HG03039 (cell line): Measurements from ENCODE around the gene SLC16A9.

Source experiments
- ATAC-seq: cut with Tn5 transposase; IDR thresholded peaks from one replicate; pipeline ENCODE4 v1.9.1; 2021; ENCODE audit warnings: mild to moderate bottlenecking, moderate library complexity; ENCODE audit not compliant: unreplicated experiment

Gene SLC16A9

DNA sequence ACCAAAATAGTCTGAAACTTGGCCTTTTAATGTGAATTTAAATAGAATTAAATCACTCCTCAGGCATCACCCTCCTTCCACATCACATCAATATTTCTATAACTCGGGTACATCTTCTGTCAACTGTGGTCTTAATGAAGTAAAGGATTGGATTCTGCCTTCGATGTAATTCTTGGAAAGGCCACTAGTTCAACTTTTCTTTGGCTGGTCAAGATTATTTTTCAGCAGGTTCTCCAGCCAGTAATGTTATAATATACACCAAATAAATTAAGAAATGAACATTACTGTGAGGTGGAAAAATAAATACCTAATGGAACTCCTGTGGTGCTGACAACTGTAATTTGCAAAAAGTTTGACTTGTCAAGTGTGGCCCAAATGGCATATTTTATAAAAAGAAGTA, 9.7 kb upstream of the SLC16A9 start:
- ATAC-seq, result no peak

GRCh38 chr10:59718257-59718656, 8.6 kb upstream of the SLC16A9 start:
- no peak for ATAC-seq

- no peak for ATAC-seq
Observed at GRCh38 chr10:59713196-59713821, 3.7 kb upstream of the SLC16A9 start.

DNA sequence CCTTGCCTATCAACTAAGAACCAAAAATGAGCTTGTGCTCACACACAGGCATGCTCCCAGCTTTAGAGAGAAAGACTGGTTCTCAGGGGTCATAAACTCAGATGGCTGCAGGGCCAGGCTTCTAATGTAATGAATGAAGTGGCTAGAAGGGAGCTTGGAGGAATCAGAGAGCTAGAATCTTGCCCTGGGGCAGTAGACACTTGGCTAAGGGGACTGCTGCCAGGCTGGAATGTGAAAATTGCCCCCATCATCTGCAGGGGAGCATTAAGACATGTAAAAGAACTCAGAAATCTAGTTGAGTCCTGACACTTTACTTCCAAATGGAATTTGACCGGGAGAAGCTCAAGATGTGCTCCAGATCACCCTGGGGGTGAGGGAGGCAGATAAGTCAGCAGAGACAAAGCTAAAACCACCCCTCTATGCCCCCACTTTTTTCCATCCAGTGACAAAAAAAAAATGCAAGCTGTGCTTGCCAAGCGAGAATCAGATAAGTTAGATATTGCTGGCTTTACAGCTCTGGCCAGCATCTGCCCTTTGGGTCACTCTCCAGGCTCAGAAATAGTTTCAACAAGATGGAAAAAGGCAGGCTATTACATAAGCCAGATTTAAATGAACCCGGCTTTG, 2.3 kb upstream of the SLC16A9 start:
- ATAC-seq, result no peak

DNA sequence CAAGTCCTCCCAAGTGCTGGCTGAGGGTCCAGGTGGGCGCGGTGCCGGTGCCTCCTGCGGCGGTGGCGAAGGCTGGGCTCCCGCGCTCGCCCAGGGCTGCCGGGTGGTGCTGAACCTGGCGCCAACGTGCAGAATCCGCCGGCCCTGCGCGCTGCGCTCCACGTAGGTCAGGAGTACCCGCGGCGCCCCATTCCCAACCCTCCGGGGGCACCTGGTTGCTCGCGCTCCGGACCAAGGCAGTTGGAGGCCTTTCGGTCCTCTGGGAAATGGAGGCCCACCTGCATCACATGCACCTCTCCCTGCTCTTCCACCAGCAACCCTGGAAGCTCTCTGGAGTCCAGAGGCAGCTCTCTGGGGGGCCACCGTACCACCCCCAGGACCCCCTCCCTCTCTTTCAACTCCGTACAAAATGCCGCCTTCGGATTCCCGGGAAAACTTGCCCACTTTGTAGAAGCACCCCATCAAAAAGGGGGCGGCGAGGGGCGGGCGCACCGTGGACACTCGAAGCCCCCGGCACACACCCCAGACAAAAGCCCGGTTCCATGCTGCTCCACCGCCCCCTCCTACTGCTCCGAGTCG, 745 bp downstream of the SLC16A9 start:
- no peak for ATAC-seq

- ATAC-seq, result no peak
Observed at GRCh38 chr10:59706851-59707797, 2.5 kb downstream of the SLC16A9 start.

DNA sequence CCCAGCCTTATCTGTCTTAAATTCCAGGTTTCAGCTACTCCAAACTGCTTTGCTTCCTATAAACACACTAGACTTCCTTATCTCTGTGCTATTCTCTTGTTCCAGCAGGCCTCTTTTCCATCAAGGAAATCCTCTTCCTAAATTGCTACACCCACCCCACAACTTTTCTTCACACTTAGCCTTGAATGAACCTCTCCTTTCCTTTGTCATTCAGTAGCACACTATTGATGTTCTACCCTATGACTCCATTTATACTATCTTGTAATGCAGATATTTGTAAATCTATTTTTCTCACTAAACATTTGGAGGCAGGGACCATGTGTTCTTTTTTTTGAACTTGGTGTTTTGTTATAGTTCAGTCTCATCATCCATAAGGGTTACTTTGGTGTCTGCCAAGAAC, 3.7 kb downstream of the SLC16A9 start:
- ATAC-seq, result no peak

- ATAC-seq, result no peak
Observed at GRCh38 chr10:59704630-59705029, 5.0 kb downstream of the SLC16A9 start.

DNA sequence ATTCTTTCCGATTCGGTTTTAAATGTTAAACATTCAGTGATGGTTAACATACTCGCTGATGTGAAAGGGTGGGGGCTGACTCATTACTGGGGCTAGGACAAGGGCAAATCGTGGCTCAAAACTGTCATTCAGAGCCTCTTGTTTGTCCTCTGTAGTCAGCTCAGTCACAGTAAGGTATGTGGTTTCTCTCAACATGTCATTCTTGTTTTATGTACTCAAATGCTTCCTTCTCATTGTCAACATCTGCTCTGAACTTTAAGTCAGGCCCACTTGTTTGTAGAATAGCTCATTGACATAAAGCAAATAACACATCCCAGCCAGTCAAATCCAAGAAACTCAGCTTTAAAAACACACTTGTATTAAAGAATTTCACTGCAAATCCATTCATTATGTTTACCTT, 7.3 kb downstream of the SLC16A9 start:
- ATAC-seq, result peak; percentile 51

- ATAC-seq, result no peak
Observed at GRCh38 chr10:59700709-59701108, 8.9 kb downstream of the SLC16A9 start.

GRCh38 chr10:59698326-59698725, 11.3 kb downstream of the SLC16A9 start:
- no peak for ATAC-seq

DNA sequence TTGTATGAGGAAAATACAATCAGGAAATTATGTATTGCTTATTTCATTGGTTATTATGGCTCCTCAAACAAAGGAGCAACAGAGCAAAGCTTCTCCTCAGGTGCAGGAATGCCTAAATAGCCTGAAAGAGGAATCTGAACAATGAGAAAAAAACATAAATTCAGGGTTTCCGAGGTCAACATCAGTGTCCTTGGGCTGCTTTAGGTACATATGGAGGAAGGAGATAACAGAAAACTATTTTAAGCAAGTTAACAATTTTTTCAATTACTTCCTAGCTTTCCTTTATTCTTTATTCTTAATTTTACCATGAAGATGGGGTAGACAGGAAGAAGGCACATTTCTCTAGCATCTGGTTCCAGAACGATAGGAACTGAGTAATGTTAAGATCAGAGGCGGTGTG, 14.0 kb downstream of the SLC16A9 start:
- ATAC-seq, result no peak

DNA sequence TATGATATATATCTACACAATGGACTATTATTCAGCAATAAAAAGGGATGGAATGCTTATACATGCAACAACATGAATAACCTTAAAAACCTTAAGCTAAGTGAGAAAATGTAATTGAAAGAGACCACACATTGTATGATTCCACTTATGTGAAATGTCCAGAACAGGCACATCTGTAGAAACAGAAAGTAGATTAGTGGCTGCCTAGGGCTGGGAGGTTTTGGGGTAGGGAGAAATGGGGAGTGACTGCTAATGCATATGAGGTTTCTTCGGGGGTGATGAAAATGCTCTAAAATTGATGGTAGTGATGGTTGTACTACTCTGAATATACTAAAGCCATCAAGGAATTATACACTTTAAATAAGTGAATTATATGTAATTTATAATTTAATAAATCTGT, 14.7 kb downstream of the SLC16A9 start:
- ATAC-seq, result no peak

GRCh38 chr10:59692113-59692512, 17.5 kb downstream of the SLC16A9 start:
- no peak for ATAC-seq

GRCh38 chr10:59688921-59689351, 20.7 kb downstream of the SLC16A9 start:
- no peak for ATAC-seq

DNA sequence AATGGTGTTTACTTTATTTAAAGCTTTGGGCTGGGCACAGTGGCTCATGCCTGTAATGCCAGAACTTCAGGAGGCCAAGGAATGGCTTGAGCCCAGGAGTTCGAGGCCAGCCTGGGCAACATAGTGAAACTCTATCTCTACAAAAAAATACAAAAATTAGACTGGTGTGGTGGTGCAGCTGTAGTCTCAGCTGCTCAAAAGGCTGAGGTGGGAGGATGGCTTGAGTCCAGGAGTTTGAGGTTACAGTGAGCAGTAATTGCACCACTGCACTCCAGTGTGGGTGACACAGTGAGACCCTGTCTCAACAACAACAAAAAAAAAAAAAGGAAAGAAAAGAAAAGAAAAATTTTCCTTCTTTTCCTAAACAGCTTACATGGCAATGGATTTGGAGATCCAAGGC, 22.0 kb downstream of the SLC16A9 start:
- ATAC-seq, result no peak

- ATAC-seq, result no peak
Observed at GRCh38 chr10:59684006-59684405, 25.6 kb downstream of the SLC16A9 start.

GRCh38 chr10:59682986-59683937, 26.4 kb downstream of the SLC16A9 start:
- ATAC-seq, result no peak

DNA sequence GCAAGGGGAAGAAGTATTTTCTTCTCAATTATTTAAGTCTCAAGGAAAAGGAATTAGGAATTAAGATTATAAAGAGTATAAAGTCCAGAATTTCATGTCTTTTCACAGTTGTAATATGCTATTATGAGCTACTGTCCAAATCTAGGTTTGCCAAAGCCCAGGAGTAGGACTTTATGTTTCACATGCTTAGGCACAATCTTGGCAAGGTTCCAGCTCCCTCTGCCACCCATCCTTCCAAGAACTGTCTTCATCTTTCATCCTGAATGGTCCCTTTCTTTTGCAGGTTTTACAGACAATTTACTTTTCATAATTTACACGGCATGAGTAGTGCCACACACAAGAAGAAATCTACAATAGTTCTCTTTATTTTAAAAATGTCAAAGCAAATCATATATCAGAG, 29.5 kb downstream of the SLC16A9 start:
- ATAC-seq, result no peak

DNA sequence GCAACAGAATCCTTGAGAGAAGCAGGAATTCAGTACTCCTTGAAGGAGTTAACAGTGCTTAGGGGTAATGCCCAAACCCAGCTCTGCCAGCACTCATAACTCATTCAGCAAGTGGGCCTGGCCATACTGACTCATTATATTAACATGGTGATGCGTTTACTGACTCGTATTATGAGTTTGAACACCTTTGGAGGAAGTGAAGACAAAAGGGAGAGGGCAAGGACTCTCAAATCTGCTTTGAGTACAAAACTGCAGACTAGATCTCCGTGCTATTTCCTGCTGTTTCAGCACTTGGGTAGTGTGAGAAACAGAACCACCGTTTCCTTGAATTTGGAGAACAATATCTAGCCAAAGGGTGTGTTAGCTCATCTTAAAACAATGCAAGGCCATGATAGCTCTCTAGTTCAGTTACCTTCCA, 30.8 kb downstream of the SLC16A9 start:
- ATAC-seq, result peak; percentile 92
